Measurements from ENCODE around the gene DCD.

Gene DCD

DNA sequence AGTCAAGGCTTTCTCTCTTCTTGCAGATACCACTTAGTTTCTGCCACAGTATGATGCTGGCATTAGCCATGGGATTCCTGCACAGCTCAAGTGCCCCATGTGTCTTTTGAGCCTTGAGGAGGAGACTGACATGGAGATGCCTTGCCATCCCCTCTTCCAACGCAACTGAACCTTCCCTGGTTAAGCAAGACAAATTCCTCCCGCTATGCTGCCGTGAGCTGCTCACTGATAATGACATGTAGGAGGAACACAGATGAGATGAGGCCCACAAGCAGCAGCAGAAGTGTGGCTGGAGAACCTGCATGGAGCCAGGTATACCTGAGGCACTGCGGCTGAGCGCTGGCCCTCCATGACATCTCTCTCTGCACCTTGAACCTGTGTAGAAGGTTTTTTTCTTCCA lies 44.3 kb downstream of the DCD start:
- no peaks in the 10 kb centered on the region for H3K79me2 ChIP-seq (ENCODE audit: low read length)
- peaks cover 22% of the 10 kb centered on the region; the same call in 1 of the 2 replicates for H3K27me3 ChIP-seq (ENCODE audit: low read depth, low read length)
- no peaks in the 10 kb centered on the region for H4K20me1 ChIP-seq (ENCODE audit: insufficient read depth, low read length)
- no peak for TF ChIP-seq EZH2phosphoT487 (IDR thresholded peaks at IDR 0.05; ENCODE audit: low read depth)
- TF ChIP-seq, protein P1, sequence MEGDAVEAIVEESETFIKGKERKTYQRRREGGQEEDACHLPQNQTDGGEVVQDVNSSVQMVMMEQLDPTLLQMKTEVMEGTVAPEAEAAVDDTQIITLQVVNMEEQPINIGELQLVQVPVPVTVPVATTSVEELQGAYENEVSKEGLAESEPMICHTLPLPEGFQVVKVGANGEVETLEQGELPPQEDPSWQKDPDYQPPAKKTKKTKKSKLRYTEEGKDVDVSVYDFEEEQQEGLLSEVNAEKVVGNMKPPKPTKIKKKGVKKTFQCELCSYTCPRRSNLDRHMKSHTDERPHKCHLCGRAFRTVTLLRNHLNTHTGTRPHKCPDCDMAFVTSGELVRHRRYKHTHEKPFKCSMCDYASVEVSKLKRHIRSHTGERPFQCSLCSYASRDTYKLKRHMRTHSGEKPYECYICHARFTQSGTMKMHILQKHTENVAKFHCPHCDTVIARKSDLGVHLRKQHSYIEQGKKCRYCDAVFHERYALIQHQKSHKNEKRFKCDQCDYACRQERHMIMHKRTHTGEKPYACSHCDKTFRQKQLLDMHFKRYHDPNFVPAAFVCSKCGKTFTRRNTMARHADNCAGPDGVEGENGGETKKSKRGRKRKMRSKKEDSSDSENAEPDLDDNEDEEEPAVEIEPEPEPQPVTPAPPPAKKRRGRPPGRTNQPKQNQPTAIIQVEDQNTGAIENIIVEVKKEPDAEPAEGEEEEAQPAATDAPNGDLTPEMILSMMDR (IDR thresholded peaks at IDR 0.05; ENCODE audit: low read depth, low read length) = no peak
- no peaks in the 10 kb centered on the region for H3K36me3 ChIP-seq (replicated peaks; ENCODE audit: low read depth, low read length)
- no peaks in the 10 kb centered on the region for H3K9me3 ChIP-seq (ENCODE audit: insufficient read depth, low read length)
- peak overlapping the region; percentile 55 for H2AFZ ChIP-seq (ENCODE audit: low read depth, low read length)
- no peak overlapping the region for H3K4me2 ChIP-seq (ENCODE audit: low read length)
- H3K9ac ChIP-seq (ENCODE audit: low read length) = no peak overlapping the region
- H3K4me1 ChIP-seq (ENCODE audit: low read length) = 0 out of 2 replicates have a peak, but pooled peaks cover 3% of the 10 kb centered on the region
- H3K4me3 ChIP-seq (ENCODE audit: low read length) = no peak overlapping the region
- no peak overlapping the region for H3K27ac ChIP-seq (ENCODE audit: low read length)

GRCh38 chr12:54603173-54603814 lies 44.9 kb downstream of the DCD start:
- Histone ChIP-seq H3K27me3 (ENCODE audit: low read depth, low read length) (peaks cover 16% of the 10 kb centered on the region; the same call in 1 of the 2 replicates), H3K79me2 (ENCODE audit: low read length) (no peaks in the 10 kb centered on the region), H3K9me3 (ENCODE audit: insufficient read depth, low read length) (no peaks in the 10 kb centered on the region), H3K9ac (ENCODE audit: low read length) (no peak overlapping the region), H3K4me3 (ENCODE audit: low read length) (no peak overlapping the region; the same call in 1 of the 2 replicates), H4K20me1 (ENCODE audit: insufficient read depth, low read length) (no peaks in the 10 kb centered on the region), H3K27ac (ENCODE audit: low read length) (no peak overlapping the region), H3K36me3 (replicated peaks; ENCODE audit: low read depth, low read length) (no peaks in the 10 kb centered on the region), H2AFZ (ENCODE audit: low read depth, low read length) (peak overlapping the region; percentile 55), H3K4me2 (ENCODE audit: low read length) (peak overlapping the region; percentile 31), H3K4me1 (ENCODE audit: low read length) (0 out of 2 replicates have a peak, but pooled peaks cover 3% of the 10 kb centered on the region)
- TF ChIP-seq, protein P1 (IDR thresholded peaks at IDR 0.05; ENCODE audit: low read depth, low read length) = peak; percentile 80
- no peak for TF ChIP-seq EZH2phosphoT487 (IDR thresholded peaks at IDR 0.05; ENCODE audit: low read depth)

GRCh38 chr12:54602661-54603060 lies 45.5 kb downstream of the DCD start:
- Histone ChIP-seq H3K27me3 (ENCODE audit: low read depth, low read length) (peaks cover 11% of the 10 kb centered on the region; the same call in 1 of the 2 replicates), H3K79me2 (ENCODE audit: low read length) (no peaks in the 10 kb centered on the region), H3K9me3 (ENCODE audit: insufficient read depth, low read length) (no peaks in the 10 kb centered on the region), H3K4me2 (ENCODE audit: low read length) (peak overlapping the region; percentile 31), H4K20me1 (ENCODE audit: insufficient read depth, low read length) (no peaks in the 10 kb centered on the region), H2AFZ (ENCODE audit: low read depth, low read length) (peak overlapping the region; percentile 50), H3K27ac (ENCODE audit: low read length) (no peak overlapping the region), H3K9ac (ENCODE audit: low read length) (no peak overlapping the region), H3K36me3 (replicated peaks; ENCODE audit: low read depth, low read length) (no peaks in the 10 kb centered on the region), H3K4me1 (ENCODE audit: low read length) (0 out of 2 replicates have a peak, but pooled peaks cover 3% of the 10 kb centered on the region), H3K4me3 (ENCODE audit: low read length) (no peak overlapping the region)
- TF ChIP-seq, protein P1 (IDR thresholded peaks at IDR 0.05; ENCODE audit: low read depth, low read length) = no peak
- no peak for TF ChIP-seq EZH2phosphoT487 (IDR thresholded peaks at IDR 0.05; ENCODE audit: low read depth)

GRCh38 chr12:54601841-54602240 lies 46.3 kb downstream of the DCD start:
- H3K27me3 ChIP-seq (ENCODE audit: low read depth, low read length) = 0 out of 2 replicates have a peak, but pooled peaks cover 3% of the 10 kb centered on the region
- no peak overlapping the region for H3K4me3 ChIP-seq (ENCODE audit: low read length)
- H3K9me3 ChIP-seq (ENCODE audit: insufficient read depth, low read length) = no peaks in the 10 kb centered on the region
- H3K36me3 ChIP-seq (replicated peaks; ENCODE audit: low read depth, low read length) = no peaks in the 10 kb centered on the region
- TF ChIP-seq, protein P1 (IDR thresholded peaks at IDR 0.05; ENCODE audit: low read depth, low read length) = no peak
- no peak for TF ChIP-seq EZH2phosphoT487 (IDR thresholded peaks at IDR 0.05; ENCODE audit: low read depth)
- 0 out of 2 replicates have a peak overlapping the region, but pooled peaks have one; percentile 4 for H2AFZ ChIP-seq (ENCODE audit: low read depth, low read length)
- 0 out of 2 replicates have a peak, but pooled peaks cover 3% of the 10 kb centered on the region for H3K4me1 ChIP-seq (ENCODE audit: low read length)
- no peak overlapping the region for H3K9ac ChIP-seq (ENCODE audit: low read length)
- H4K20me1 ChIP-seq (ENCODE audit: insufficient read depth, low read length) = no peaks in the 10 kb centered on the region
- no peaks in the 10 kb centered on the region for H3K79me2 ChIP-seq (ENCODE audit: low read length)
- no peak overlapping the region for H3K27ac ChIP-seq (ENCODE audit: low read length)
- H3K4me2 ChIP-seq (ENCODE audit: low read length) = 0 out of 2 replicates have a peak overlapping the region, but pooled peaks have one; percentile 6

Data from OCI-LY3 (cell line).